ENCODE data around the gene AHCY.
"Not testable (repeated sequence)": the region's sequence is repeated elsewhere in the genome, so short reads cannot be mapped to it uniquely, and the experiment has no call there.

Gene AHCY

DNA sequence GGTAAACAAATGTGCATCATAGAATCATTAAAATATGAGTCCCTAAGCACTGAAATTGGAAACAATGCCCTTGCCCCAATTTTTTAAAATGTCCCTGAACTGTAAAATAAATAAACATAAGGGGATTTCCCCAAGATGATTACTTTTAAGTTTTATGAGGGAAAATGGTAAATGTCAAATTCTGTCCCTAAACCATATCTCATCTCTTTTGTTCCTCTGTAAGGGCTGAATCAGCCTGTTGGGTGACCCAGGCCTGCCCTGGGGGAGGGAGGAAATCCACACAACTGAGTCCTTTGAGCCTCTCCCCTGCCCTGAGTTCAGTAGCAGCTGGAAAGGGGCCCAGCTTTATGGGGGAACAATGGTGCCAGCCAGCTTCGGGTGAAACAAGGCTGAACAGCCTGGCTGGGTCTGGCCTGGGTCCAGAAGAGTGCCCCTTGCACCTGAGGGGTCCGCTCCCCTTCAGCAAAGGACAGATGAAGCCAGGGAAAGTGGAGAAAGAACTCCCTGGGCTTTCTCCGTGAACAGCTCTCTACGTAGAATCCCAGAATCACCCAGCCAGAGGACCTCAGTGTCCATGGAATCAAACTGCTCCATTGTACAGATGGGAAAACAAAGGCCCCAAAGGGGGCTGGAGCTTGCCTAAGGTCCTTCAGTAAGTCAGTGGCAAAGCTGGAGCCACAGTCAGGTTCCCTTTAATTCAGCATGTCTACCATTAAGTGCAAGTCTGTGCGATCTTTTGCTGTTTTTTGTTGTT lies 31.7 kb upstream of the AHCY start:
- DNase-seq (ENCODE audit: insufficient read length) (no peak), FAIRE-seq (no peak)
- TF ChIP-seq TAF1 (IDR thresholded peaks at IDR 0.05; ENCODE audit: borderline replicate concordance, low read depth, low read length) (no peak), POLR2AphosphoS5 (IDR thresholded peaks at IDR 0.05; ENCODE audit: low read depth, low read length) (no peak), POLR2A (IDR thresholded peaks at IDR 0.05; ENCODE audit: low read depth, low read length) (no peak)

DNA sequence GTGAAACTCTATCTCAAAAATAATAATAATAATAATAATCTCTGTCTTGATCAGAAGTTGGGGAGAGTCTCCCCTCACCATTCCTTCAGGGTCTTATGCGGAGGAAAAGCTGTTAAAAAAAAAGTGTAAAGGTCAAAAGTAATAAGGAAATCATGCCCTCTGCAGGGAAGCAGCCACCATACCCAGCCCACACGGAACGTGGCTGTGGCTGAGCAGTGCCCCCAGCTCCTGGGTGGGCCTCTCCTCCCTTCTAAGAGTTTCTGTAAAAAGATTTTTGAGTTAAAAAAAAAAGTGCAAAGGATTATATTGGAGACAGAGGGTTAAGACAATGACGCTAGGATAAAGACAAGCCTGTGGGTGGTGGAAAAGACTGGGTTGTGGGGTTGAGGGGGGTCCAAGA lies 30.6 kb upstream of the AHCY start:
- TF ChIP-seq POLR2A (IDR thresholded peaks at IDR 0.05; ENCODE audit: low read depth, low read length), result no peak
- TF ChIP-seq POLR2AphosphoS5 (IDR thresholded peaks at IDR 0.05; ENCODE audit: low read depth, low read length), result no peak
- no peak for TF ChIP-seq TAF1 (IDR thresholded peaks at IDR 0.05; ENCODE audit: borderline replicate concordance, low read depth, low read length)
- FAIRE-seq (no peak), DNase-seq (ENCODE audit: insufficient read length) (no peak)

DNA sequence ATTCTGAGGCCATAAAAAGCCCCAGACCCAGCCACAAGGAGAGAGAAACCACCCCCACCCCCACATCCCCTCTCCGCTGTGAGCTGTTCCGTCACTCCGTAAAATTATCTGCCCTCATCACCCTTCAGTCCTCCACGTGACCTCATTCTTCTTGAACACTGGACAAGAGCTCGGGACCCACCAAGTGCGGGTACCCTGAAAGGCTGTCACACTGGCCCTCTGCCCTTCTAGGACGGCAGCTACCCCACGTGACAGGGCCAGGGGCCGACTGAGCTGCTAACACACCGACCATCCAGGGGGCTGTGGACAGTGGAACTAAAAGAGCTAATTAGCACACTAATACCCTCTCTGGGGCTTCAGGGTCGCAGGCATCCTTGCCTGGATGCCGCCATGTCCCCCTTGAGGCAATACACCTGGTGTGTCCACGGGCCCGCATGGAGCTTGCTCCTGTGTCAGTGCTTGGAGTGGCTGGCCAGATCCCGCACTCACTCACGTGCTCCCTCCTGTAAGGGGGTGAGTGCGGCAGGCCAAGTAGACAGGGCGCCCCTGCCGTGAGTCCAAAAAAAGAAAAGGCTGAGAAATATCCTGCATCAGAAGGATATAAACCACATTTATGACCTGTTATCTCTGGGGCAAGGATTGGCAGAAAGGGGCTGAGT lies 29.2 kb upstream of the AHCY start:
- DNase-seq (ENCODE audit: insufficient read length) (no peak), FAIRE-seq (no peak)
- TF ChIP-seq POLR2A (IDR thresholded peaks at IDR 0.05; ENCODE audit: low read depth, low read length) (no peak), POLR2AphosphoS5 (IDR thresholded peaks at IDR 0.05; ENCODE audit: low read depth, low read length) (no peak), TAF1 (IDR thresholded peaks at IDR 0.05; ENCODE audit: borderline replicate concordance, low read depth, low read length) (no peak)

DNA sequence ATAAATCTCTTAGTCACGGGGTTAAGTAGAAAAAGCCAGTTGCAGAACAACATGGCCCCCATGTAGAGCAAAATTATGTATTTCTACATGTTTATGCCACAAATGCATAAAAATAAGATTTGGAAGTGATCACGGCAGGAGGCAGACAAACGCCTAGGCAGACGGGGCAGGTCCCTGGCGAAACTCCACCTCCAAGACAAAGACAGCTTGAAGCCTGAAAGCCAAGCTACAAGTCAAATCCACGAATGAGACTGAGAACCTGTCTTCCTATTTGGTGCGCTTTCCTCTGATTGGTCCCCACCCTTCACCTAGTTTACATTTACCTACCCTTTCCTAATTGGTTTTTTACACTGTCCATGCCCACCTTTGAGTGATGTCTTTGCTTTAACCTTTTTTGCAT lies 28.7 kb upstream of the AHCY start:
- FAIRE-seq (no peak), DNase-seq (ENCODE audit: insufficient read length) (no peak)
- TF ChIP-seq TAF1 (IDR thresholded peaks at IDR 0.05; ENCODE audit: borderline replicate concordance, low read depth, low read length) (no peak), POLR2A (IDR thresholded peaks at IDR 0.05; ENCODE audit: low read depth, low read length) (no peak)

DNA sequence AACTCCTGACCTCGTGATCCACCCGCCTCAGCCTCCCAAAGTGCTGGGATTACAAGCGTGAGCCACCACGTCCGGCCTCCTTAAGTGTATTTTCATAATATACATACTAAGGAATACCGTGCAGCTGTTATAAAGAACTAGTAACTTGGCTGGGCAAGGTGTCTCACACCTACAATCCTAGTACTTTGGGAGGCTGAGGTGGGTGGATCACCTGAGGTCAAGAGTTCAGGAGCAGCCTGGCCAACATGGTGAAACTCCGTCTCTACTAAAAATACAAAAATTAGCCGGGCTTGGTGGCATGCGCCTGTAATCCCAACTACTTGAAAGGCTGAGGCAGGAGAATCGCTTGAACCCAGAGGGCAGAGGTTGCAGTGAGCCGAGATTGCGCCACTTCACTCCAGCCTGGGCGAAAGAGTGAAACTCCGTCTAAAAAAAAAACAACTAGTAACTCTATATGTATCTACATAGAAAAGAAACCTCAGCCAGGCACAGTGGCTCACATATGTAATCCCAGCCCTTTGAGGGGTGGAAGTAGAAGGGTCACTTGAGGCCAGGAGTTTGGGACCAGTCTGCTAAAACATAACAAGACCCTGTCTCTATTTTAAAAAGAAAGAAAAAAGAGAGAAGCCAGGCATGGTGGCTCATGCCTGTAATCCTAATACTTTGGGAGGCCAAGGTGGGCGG lies 27.8 kb upstream of the AHCY start:
- FAIRE-seq, result not testable (repeated sequence)

DNA sequence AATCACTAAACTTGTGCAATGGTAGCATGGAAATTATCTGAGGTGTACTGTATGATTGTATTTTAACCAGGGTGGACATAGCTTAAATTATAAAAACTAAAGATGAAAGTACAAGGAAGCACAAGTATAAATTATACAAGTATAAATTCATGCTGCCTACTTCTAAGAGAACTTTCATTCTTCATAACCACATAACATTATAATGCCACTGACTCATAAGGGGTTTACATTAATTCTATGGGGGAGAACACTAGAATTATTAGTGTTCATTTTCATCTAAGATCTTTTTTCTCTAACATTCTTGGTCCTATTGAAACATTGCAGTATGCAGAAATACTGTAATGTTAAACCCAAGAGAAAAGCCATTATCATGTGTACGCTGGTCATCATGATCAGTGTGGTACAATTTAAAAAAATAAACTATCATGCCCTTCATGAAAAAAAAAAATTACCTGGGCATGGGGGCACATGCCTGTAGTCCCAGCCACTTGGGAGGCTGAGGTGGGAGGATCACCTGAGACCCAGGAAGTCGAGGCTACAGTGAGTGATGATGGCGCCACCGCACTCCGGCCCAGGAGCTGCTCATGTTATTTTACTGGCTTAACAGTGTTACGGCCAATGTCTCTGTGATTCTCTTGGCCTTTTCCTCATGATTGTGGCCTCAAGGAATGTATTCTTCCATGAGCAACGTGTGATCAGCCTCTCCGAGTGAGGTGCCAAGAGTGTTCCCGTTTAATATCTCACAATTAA lies 25.9 kb upstream of the AHCY start:
- FAIRE-seq, result no peak
- no peak for DNase-seq (ENCODE audit: insufficient read length)
- TF ChIP-seq TAF1 (IDR thresholded peaks at IDR 0.05; ENCODE audit: borderline replicate concordance, low read depth, low read length), result no peak
- TF ChIP-seq POLR2A (IDR thresholded peaks at IDR 0.05; ENCODE audit: low read depth, low read length), result no peak
- TF ChIP-seq POLR2AphosphoS5 (IDR thresholded peaks at IDR 0.05; ENCODE audit: low read depth, low read length), result no peak

More for the DNA sequence above, 27.8 kb upstream of the AHCY start:
- DNase-seq (ENCODE audit: insufficient read length), result not testable (repeated sequence)

DNA sequence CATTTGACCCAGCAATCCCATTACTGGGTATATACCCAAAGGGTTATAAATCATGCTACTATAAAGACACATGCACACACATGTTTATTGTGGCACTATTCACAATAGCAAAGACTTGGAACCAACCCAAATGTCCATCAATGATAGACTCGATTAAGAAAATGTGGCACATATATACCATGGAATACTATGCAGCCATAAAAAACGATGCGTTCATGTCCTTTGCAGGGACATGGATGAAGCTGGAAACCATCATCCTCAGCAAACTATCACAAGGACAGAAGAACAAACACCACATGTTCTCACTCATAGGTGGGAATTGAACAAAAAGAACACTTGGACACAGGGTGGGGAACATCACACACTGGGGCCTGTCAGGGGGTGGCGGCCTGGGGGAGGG lies 25.1 kb upstream of the AHCY start:
- DNase-seq (ENCODE audit: insufficient read length), result not testable (repeated sequence)

DNA sequence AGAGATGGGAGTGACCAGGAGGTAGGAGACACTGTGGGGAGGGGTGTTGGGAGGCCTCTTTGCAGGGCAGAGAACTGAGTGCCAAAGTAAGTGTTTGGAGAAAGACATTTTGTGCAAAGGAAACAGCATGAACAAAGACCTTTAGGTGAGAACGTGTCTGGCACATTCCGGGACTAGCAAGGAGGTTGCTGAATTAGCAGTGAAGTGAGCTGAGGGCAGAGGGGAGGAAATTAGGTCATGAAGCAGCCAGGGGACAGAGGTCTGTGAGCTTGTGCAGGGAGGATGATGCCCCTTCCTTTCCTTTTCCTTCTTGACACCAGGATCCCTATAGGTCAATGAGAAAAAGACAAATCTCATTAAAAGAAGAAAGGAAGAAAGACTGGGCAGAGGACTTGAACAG lies 21.4 kb upstream of the AHCY start:
- TF ChIP-seq POLR2AphosphoS5 (IDR thresholded peaks at IDR 0.05; ENCODE audit: low read depth, low read length), result no peak
- no peak for TF ChIP-seq TAF1 (IDR thresholded peaks at IDR 0.05; ENCODE audit: borderline replicate concordance, low read depth, low read length)
- no peak for TF ChIP-seq POLR2A (IDR thresholded peaks at IDR 0.05; ENCODE audit: low read depth, low read length)
- DNase-seq (ENCODE audit: insufficient read length) (no peak), FAIRE-seq (no peak)

More for the DNA sequence above, 25.1 kb upstream of the AHCY start:
- FAIRE-seq, result not testable (repeated sequence)

DNA sequence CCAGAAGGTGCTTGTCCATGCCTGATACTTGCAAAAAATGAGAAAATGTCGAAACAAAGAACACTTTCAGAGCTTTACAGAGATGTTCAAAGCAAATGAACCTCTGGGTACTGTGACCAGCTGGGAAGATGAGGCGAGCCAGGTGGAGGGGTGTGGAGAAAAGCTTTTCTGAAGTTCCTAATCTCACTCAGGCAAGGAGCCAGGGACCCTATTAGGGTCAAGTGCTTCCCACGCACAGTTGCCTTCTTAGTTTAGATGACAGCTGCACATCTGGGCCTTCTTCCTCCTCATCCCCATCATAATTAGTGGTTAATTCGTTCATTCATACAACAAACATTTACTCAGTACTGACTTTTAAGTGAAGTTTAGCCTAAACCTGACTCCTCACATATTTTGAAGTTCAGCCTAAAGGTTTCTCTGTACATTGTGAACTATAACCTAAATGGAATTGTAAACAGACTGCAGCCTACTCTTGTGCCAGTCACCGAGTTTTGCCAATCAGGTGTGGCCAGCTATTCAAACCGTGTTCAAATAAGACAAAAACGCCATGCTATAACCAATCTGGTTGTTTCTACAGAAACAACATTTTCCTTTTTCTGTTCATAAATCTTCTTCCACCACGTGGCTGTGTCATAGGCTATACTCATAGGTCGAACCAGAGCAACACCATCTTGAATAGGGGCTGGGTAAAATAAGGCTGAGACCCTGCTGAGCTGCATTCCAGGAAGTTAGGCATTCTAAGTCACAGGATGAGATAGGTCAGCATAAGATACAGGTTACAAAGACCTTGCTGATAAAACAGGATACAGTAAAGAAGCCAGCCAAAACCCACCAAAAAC lies 19.3 kb upstream of the AHCY start:
- DNase-seq (ENCODE audit: insufficient read length), result no peak
- TF ChIP-seq POLR2A (IDR thresholded peaks at IDR 0.05; ENCODE audit: low read depth, low read length) (no peak), TAF1 (IDR thresholded peaks at IDR 0.05; ENCODE audit: borderline replicate concordance, low read depth, low read length) (no peak), POLR2AphosphoS5 (IDR thresholded peaks at IDR 0.05; ENCODE audit: low read depth, low read length) (no peak)
- no peak for FAIRE-seq

DNA sequence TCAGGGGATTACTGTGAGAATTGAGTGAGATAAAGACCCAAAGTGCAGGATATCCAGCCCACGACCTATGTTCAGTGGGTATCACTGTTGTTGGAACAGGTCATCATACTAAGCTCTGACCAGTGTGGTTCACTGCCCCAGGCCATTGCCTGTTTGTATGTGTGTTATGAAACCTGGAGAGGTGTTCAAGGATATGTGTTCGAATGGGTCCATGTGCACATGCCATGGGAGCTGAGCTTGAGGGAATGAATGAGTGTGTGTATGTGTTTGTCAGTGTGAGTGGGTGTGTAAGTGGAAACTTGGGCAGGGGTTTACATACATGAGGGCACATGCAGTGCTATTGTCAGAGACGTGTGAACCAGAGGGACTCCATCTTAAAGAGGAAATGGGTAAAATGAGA lies 17.7 kb upstream of the AHCY start:
- FAIRE-seq (no peak), DNase-seq (ENCODE audit: insufficient read length) (no peak)
- TF ChIP-seq TAF1 (IDR thresholded peaks at IDR 0.05; ENCODE audit: borderline replicate concordance, low read depth, low read length), result no peak
- TF ChIP-seq POLR2AphosphoS5 (IDR thresholded peaks at IDR 0.05; ENCODE audit: low read depth, low read length), result no peak
- no peak for TF ChIP-seq POLR2A (IDR thresholded peaks at IDR 0.05; ENCODE audit: low read depth, low read length)

All from GM12892 (cell line).